Measurements from ENCODE around the gene IL17RD. TPM values are rescaled to one million over a fixed set of nuclear protein-coding genes. Genes with fewer than 3 reads are reported as not detected.

Gene IL17RD
- total and polyA plus RNA-seq, 9 of the 15 experiments (the other 6 are each of a cell fraction or from before 2014, with no cell fraction given) = under 0.01 to 0.09 (median 0.04) TPM; not detected in 4

GRCh38 chr3:57194641-57195040 is 29.5 kb upstream of the IL17RD start:
- H4K20me1 ChIP-seq (replicated peaks; ENCODE audit: control insufficient read depth, insufficient read depth, low read length) = no peaks in the 10 kb centered on the region
- in situ Hi-C loops (cut with MboI) (no loop called here), intact Hi-C loops (cut with micrococcal nuclease) (no loop called here)
- no peak for ATAC-seq
- no peaks in the 10 kb centered on the region for H3K9me1 ChIP-seq (ENCODE audit: control insufficient read depth, insufficient read depth, low read length)
- H3K79me2 ChIP-seq (ENCODE audit: control insufficient read depth, insufficient read depth, low read length) = no peaks in the 10 kb centered on the region
- no peak for DNase-seq (ENCODE audit: extremely low read depth in 1 of 4, low spot score in 3 of 4)
- 9% methylated on average over 4 of the region's 4 CpGs for WGBS (ENCODE audit: insufficient coverage, low coverage, missing lambda C conversion rate)
- H3K4me2 ChIP-seq (ENCODE audit: insufficient read depth, low read length) = no peak overlapping the region
- no peaks in the 10 kb centered on the region; a peak in 1 of 5 replicates for H3K27me3 ChIP-seq (ENCODE audit: control insufficient read depth in 2 of 2, insufficient read depth in 2 of 2, low read length in 2 of 2)
- no peak for FAIRE-seq
- no peaks in the 10 kb centered on the region for H3K9me3 ChIP-seq (replicated peaks; ENCODE audit: control insufficient read depth, insufficient read depth, low read depth, low read length)
- no peak overlapping the region for H3K4me3 ChIP-seq
- H3K9ac ChIP-seq (ENCODE audit: insufficient read depth in 1 of 2, low read depth in 2 of 2, low read length in 2 of 2) = no peak overlapping the region
- ChIA-PET POLR2A (no interaction called here), CTCF (ENCODE audit: low intra/inter-chr PET ratio) (no interaction called here)
- H3K27ac ChIP-seq (ENCODE audit: extremely low read depth, low read depth, low read length) = no peak overlapping the region
- TF ChIP-seq POLR2AphosphoS2 (IDR thresholded peaks at IDR 0.05; ENCODE audit: low read length) = no peak
- no peak for TF ChIP-seq HINFP (tag; conservative IDR thresholded peaks at IDR 0.05; ENCODE audit: low read depth)
- no peak for TF ChIP-seq MCM2 (IDR thresholded peaks at IDR 0.05; ENCODE audit: low read depth)
- TF ChIP-seq TSC22D4 (tag; IDR thresholded peaks at IDR 0.05) = no peak
- H2AFZ ChIP-seq (ENCODE audit: low read depth, low read length) = no peak overlapping the region
- H3K4me1 ChIP-seq (replicated peaks in 1 of 2; ENCODE audit: control insufficient read depth in 2 of 2, insufficient read depth in 2 of 2, low read length in 2 of 2) = no peaks in the 10 kb centered on the region; a peak in 2 of 5 replicates
- BruUV-seq (replicated peaks) = no TSS peak
- H3K36me3 ChIP-seq (ENCODE audit: control insufficient read depth, insufficient read depth, low read length) = no peaks in the 10 kb centered on the region

- Histone ChIP-seq H3K27me3 (ENCODE audit: control insufficient read depth in 2 of 2, insufficient read depth in 2 of 2, low read length in 2 of 2) (peaks cover 0 to 3% of the 10 kb centered on the region in 2 experiments; a peak in 1 of 5 replicates), H3K79me2 (ENCODE audit: control insufficient read depth, insufficient read depth, low read length) (no peaks in the 10 kb centered on the region), H3K9me3 (replicated peaks; ENCODE audit: control insufficient read depth, insufficient read depth, low read depth, low read length) (no peaks in the 10 kb centered on the region), H3K4me1 (replicated peaks in 1 of 2; ENCODE audit: control insufficient read depth in 2 of 2, insufficient read depth in 2 of 2, low read length in 2 of 2) (no peaks in the 10 kb centered on the region), H3K4me3 (no peak overlapping the region), H4K20me1 (replicated peaks; ENCODE audit: control insufficient read depth, insufficient read depth, low read length) (no peaks in the 10 kb centered on the region), H3K36me3 (ENCODE audit: control insufficient read depth, insufficient read depth, low read length) (no peaks in the 10 kb centered on the region), H3K27ac (ENCODE audit: extremely low read depth, low read depth, low read length) (no peak overlapping the region), H3K4me2 (ENCODE audit: insufficient read depth, low read length) (no peak overlapping the region), H3K9me1 (ENCODE audit: control insufficient read depth, insufficient read depth, low read length) (no peaks in the 10 kb centered on the region), H3K9ac (ENCODE audit: insufficient read depth in 1 of 2, low read depth in 2 of 2, low read length in 2 of 2) (no peak overlapping the region), H2AFZ (ENCODE audit: low read depth, low read length) (no peak overlapping the region)
- CTCF ChIA-PET (ENCODE audit: low intra/inter-chr PET ratio) = no interaction called here
- POLR2A ChIA-PET = no interaction called here
- ATAC-seq (no peak), FAIRE-seq (no peak), DNase-seq (ENCODE audit: extremely low read depth in 1 of 4, low spot score in 3 of 4) (no peak)
- in situ Hi-C loops (cut with MboI) (no loop called here), intact Hi-C loops (cut with micrococcal nuclease) (no loop called here)
- no TSS peak for BruUV-seq (replicated peaks)
- WGBS (ENCODE audit: insufficient coverage, low coverage, missing lambda C conversion rate) = 10% methylated on average over 3 of the region's 3 CpGs
- no peak for TF ChIP-seq ZNF263 (CRISPR knock-in tag; IDR thresholded peaks at IDR 0.05; ENCODE audit: borderline replicate concordance)
- no peak for TF ChIP-seq ETV1 (tag; conservative IDR thresholded peaks at IDR 0.05; ENCODE audit: low read depth)
- no peak for TF ChIP-seq GTF3C2 (IDR thresholded peaks at IDR 0.05; ENCODE audit: borderline replicate concordance, extremely low read depth, insufficient read length)
- TF ChIP-seq SNAPC5 (CRISPR knock-in tag; IDR thresholded peaks at IDR 0.05) = no peak
These were observed 26.9 kb upstream of the IL17RD start for GRCh38 chr3:57192028-57192427.

Data from K562 (cell line).